HCT116 (cell line): ENCODE results near the gene SEC31A. TPM values are rescaled to one million over a fixed set of nuclear protein-coding genes. Genes with fewer than 3 reads are reported as not detected.

Source experiments
- ATAC-seq: fragments of 200-7000 bp; cut with Tn5 transposase; 2 replicates; pipeline ENCODE4 v1.9.1; 2020; ENCODE audit warnings: mild to moderate bottlenecking, moderate library complexity
- BruUV-seq: library from RNA; stranded (reverse); fragments of 400-500 nt; replicated peaks from 2 replicates; lab custom pipeline; 2021; lab: Mats Ljungman, UMichigan
- CTCF ChIA-PET: fragments of 300-600 bp; sonication (Branson Sonifier 250); formaldehyde crosslinking; loops from one replicate; lab custom pipeline; 2021; ENCODE audit warnings: antibody characterized with exemption; lab: Charles Lee
- POLR2A ChIA-PET: fragments of 300-600, 350-600 bp; sonication (Branson Sonifier 250); formaldehyde crosslinking; loops from one replicate; lab custom pipeline; 2021; ENCODE audit warnings: antibody characterized with exemption; lab: Charles Lee
- RAD21 ChIA-PET, 2 experiments: fragments of 300-600 bp; sonication (Branson Sonifier 250); formaldehyde crosslinking; loops; one replicate each; lab custom pipeline; 2023; ENCODE audit warnings: low total read pairs in 2 of 2; ENCODE audit not compliant: uncharacterized antibody in 2 of 2, unreplicated experiment in 2 of 2, low non-redundant PET in 1 of 2; lab: Charles Lee
- DNase-seq: peaks from one replicate; pipeline ENCODE4 v3.0.0-alpha.2; 2010; ENCODE audit warnings: low read depth, low spot score
- H2AFZ ChIP-seq: fragments of 200-600 bp; shearing (Covaris generic), sonication (generic); 2 replicates; pipeline ENCODE4 v1.6.1; 2017; ENCODE audit warnings: low read depth, mixed run types, mixed read lengths, antibody characterized with exemption, low read length; ENCODE audit not compliant: poor library complexity, severe bottlenecking
- H3K27ac ChIP-seq: 2 replicates; pipeline ENCODE4 v1.5.1; 2012; ENCODE audit warnings: low read depth, low read length
- H3K27me3 ChIP-seq: fragments of 200-600 bp; sonication (generic); 2 replicates; pipeline ENCODE4 v1.6.1; 2016; ENCODE audit warnings: mixed run types, low read length, mixed read lengths; ENCODE audit not compliant: insufficient read depth
- H3K36me3 ChIP-seq, 2 experiments: fragments of 200-500 bp in 1 of 2; fragments of 200-600 bp in 1 of 2; sonication (Bioruptor generic) in 1 of 2; sonication (generic) in 1 of 2; 2 replicates each; pipeline versions ENCODE4 v1.5.1 to v1.6.1; 2014 to 2016; ENCODE audit warnings: low read length in 2 of 2, inconsistent platforms in 1 of 2, mixed read lengths in 1 of 2, mixed run types in 1 of 2; ENCODE audit not compliant: insufficient read depth in 2 of 2, control insufficient read depth in 1 of 2
- H3K4me1 ChIP-seq, 2 experiments: fragments of 200-600 bp in 1 of 2; sonication (generic) in 1 of 2; 2 replicates each; pipeline versions ENCODE4 v1.5.1 to v1.6.1; 2012 to 2017; ENCODE audit warnings: low read length in 2 of 2, inconsistent platforms in 1 of 2, mild to moderate bottlenecking in 1 of 2, mixed read lengths in 1 of 2, mixed run types in 1 of 2, moderate library complexity in 1 of 2; ENCODE audit not compliant: insufficient read depth in 2 of 2, control insufficient read depth in 1 of 2
- H3K4me2 ChIP-seq: fragments of 200-600 bp; sonication (generic); 2 replicates; pipeline ENCODE4 v1.6.1; 2017; ENCODE audit warnings: mixed run types, low read length, mixed read lengths
- H3K4me3 ChIP-seq, 2 experiments: fragments of 200-600 bp in 1 of 2; sonication (generic) in 1 of 2; replicated peaks in 1 of 2; 2 replicates each; pipeline ENCODE4 v1.5.1; 2011 to 2016; ENCODE audit warnings: low read length in 2 of 2, control low read depth in 1 of 2, low read depth in 1 of 2, mild to moderate bottlenecking in 1 of 2, mixed read lengths in 1 of 2, mixed run types in 1 of 2
- H3K79me2 ChIP-seq: fragments of 200-600 bp; sonication (generic); 2 replicates; pipeline ENCODE4 v1.6.1; 2017; ENCODE audit warnings: mild to moderate bottlenecking, mixed run types, low read length, moderate library complexity, mixed read lengths; ENCODE audit not compliant: insufficient read depth
- H3K9ac ChIP-seq: fragments of 200-600 bp; sonication (generic); 2 replicates; pipeline ENCODE4 v1.6.1; 2016; ENCODE audit warnings: low read length, mixed read lengths
- H3K9me2 ChIP-seq: fragments of 200-600 bp; sonication (generic), shearing (Covaris generic); 2 replicates; pipeline ENCODE4 v1.6.1; 2017; ENCODE audit warnings: mixed run types, mild to moderate bottlenecking, moderate library complexity; ENCODE audit not compliant: insufficient read depth
- H3K9me3 ChIP-seq, 2 experiments: fragments of 200-500 bp in 1 of 2; fragments of 200-600 bp in 1 of 2; sonication (Bioruptor generic) in 1 of 2; sonication (generic) in 1 of 2; 2 replicates each; pipeline ENCODE4 v1.6.1; 2014 to 2017; ENCODE audit warnings: low read length in 2 of 2, mixed read lengths in 2 of 2, inconsistent platforms in 1 of 2, low read depth in 1 of 2, mild to moderate bottlenecking in 1 of 2, mixed run types in 1 of 2, moderate library complexity in 1 of 2; ENCODE audit not compliant: control insufficient read depth in 1 of 2, insufficient read depth in 1 of 2
- H4K20me1 ChIP-seq: fragments of 200-600 bp; sonication (generic), shearing (Covaris generic); 2 replicates; pipeline ENCODE4 v1.6.1; 2017; ENCODE audit warnings: mixed run types, mild to moderate bottlenecking, moderate library complexity; ENCODE audit not compliant: insufficient read depth
- CEBPB ChIP-seq: IDR thresholded peaks from 2 replicates; pipeline ENCODE4 v1.6.1; 2012; ENCODE audit warnings: low read depth
- EGR1 ChIP-seq: IDR thresholded peaks from 2 replicates; pipeline ENCODE4 v1.6.1; 2012; ENCODE audit warnings: low read depth
- FOSL1 ChIP-seq: IDR thresholded peaks from 2 replicates; pipeline ENCODE4 v1.6.1; 2012; ENCODE audit warnings: low read depth
- JUND ChIP-seq: IDR thresholded peaks from 2 replicates; pipeline ENCODE4 v1.6.1; 2012
- SP1 ChIP-seq: IDR thresholded peaks from 2 replicates; pipeline ENCODE4 v1.6.1; 2012; ENCODE audit warnings: low read depth
- TCF7L2 ChIP-seq: IDR thresholded peaks from 2 replicates; pipeline ENCODE4 v1.7.0; 2011; ENCODE audit warnings: borderline replicate concordance, inconsistent platforms; ENCODE audit not compliant: insufficient read depth, insufficient read length; ENCODE audit errors: extremely low read depth
- intact Hi-C: fragments of 100-400 bp; cut with micrococcal nuclease; formaldehyde crosslinking; loops from 2 replicates; pipeline ENCODE4 v1.10.0; 2022
- total RNA-seq: library from RNA; stranded (reverse); gene quantifications from one replicate; pipeline ENCODE4 v1.2.1, GENCODE V29; 2021; ENCODE audit not compliant: unreplicated experiment

The SEC31A gene
- total RNA-seq, 1 experiment from 2014 or later: 78.5 TPM

DNA sequence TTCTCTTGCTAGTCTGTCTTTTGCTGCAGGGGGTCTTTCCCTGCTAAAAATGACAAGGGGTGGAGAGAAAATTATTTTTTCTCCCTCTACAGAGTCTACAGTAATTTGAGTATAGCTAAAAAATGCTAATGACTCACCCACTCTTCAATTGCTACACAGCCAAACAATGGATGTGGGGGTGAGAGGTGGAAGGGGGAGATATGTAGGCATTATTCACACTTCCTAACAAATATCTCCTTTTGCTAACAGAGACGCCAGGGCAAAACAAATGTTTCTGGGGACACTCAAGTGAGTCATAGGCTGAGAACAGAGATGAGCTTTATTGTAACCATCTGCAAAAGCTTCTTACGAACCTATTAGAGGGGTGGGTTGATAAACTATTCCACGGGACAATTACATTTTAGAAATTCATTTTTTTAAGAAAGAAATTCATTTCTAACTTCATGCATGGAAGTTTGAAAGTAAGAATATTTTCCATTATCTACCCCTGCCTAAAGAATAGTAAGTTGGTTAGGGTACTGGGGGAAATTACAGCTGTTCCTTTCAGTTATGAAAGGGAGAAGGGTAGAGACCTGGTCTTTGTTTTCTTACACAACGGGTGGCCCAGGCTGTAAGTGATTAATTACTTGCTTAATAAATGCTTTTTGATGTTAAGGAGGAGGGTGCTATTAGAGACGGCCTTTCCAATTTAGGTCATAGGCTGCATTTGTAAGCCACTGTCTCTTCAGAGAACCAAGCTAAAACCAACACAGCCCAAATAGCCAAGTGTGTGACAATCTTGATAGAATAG lies 105.1 kb downstream of the SEC31A start:
- Histone ChIP-seq H3K27ac (peak overlapping the region; percentile 18; the same call in 1 of the 2 replicates), H3K79me2 (0 out of 2 replicates have a peak, but pooled peaks cover 10% of the 10 kb centered on the region), H2AFZ (no peak overlapping the region), H3K27me3 (no peaks in the 10 kb centered on the region), H3K4me2 (peak overlapping the region; percentile 55), H3K4me1 (peaks cover 51 to 62% of the 10 kb centered on the region in 2 experiments), H3K9me2 (no peaks in the 10 kb centered on the region), H3K4me3 (peak overlapping the region in 1 of 2 experiments; percentile 17; a peak in 1 of 4 replicates), H4K20me1 (no peaks in the 10 kb centered on the region), H3K9ac (peak overlapping the region; percentile 14; the same call in 1 of the 2 replicates), H3K9me3 (no peaks in the 10 kb centered on the region), H3K36me3 (0 out of 4 replicates have a peak, but pooled peaks cover 0 to 5% of the 10 kb centered on the region in 2 experiments)
- no TSS peak for BruUV-seq
- POLR2A ChIA-PET: no interaction called here
- peak; percentile 69 for DNase-seq
- CTCF ChIA-PET: interaction anchor here (1.3 to 2.3 kb wide), 2 partner anchors 13 to 14 kb away, joined by 3 to 5 read pairs; partner anchors contain the start of gene SCD5
- peak; percentile 69 for ATAC-seq
- TF ChIP-seq CEBPB (peak; percentile 71), EGR1 (peak; percentile 53; the same call in 1 of the 2 replicates), JUND (peak; percentile 47; the same call in 1 of the 2 replicates), SP1 (peak; percentile 14; the same call in 1 of the 2 replicates), TCF7L2 (no peak), FOSL1 (no peak; the same call in 1 of the 2 replicates)
- intact Hi-C loops: no loop called here
- RAD21 ChIA-PET: interaction anchor here in 1 of 2 experiments (0.9 kb wide), 1 partner anchor 64 kb away, joined by 4 read pairs; no protein-coding TSS in a partner anchor
